ENCODE results near the gene INTS11. TPM values are rescaled to one million over a fixed set of nuclear protein-coding genes. Genes with fewer than 3 reads are reported as not detected.

INTS11 gene
- total RNA-seq, 1 experiment from 2014 or later: 139 TPM

DNA sequence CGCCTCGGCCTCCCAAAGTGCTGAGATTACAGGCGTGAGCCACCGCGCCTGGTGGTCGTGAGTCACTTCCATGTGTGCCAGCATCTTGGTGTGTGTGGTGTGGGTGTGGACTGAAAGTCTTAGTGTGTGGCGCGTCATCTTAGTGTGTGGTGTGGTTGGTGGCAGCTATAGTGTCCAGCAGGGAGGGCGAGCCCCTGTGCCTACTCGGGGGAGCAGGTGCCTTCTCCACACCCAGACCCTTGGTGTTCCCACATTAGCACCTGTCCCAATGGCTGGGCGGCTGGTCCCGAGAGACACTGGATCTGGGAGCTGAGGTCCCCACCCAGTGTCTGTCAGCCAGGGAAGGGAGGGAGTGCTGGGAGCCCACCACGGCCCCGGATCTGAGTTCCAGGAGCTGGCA is 41.5 kb downstream of the INTS11 start:
- Mint-ChIP-seq H3K27me3 (ENCODE audit: low read depth) (peaks cover 6% of the 10 kb centered on the region), H3K9me3 (no peaks in the 10 kb centered on the region; a peak in 1 of 5 replicates), H3K4me3 (no peak overlapping the region), H3K27ac (no peak overlapping the region), H3K4me1 (0 out of 4 replicates have a peak, but pooled peaks cover 0 to 5% of the 10 kb centered on the region in 2 experiments), H3K36me3 (ENCODE audit: insufficient read depth in 1 of 3, low read depth in 3 of 3) (no peaks in the 10 kb centered on the region)
- H3K23ac ChIP-seq (ENCODE audit: insufficient read length, low read depth, low read length): no peak overlapping the region
- H4K91ac ChIP-seq (ENCODE audit: insufficient read length, low read depth, low read length): no peak overlapping the region
- H4K5ac ChIP-seq (ENCODE audit: insufficient read length, low read depth, low read length): no peak overlapping the region
- no peaks in the 10 kb centered on the region for H3K23me2 ChIP-seq (ENCODE audit: insufficient read length, low read depth, low read length, poor library complexity, severe bottlenecking)
- no peak overlapping the region for H2BK20ac ChIP-seq (ENCODE audit: low read depth, low read length, poor library complexity, severe bottlenecking)
- no peaks in the 10 kb centered on the region for H3K27me3 ChIP-seq (ENCODE audit: insufficient read depth, low read length)
- no peaks in the 10 kb centered on the region for H4K20me1 ChIP-seq (ENCODE audit: control insufficient read depth, insufficient read depth, insufficient read length)
- no peak overlapping the region for H2AK5ac ChIP-seq (ENCODE audit: insufficient read length, low read length)
- H3K14ac ChIP-seq (ENCODE audit: insufficient read depth, low read length): no peak overlapping the region
- H2BK5ac ChIP-seq (ENCODE audit: insufficient read length, low read length): no peak overlapping the region
- no peak overlapping the region for H3K56ac ChIP-seq (ENCODE audit: insufficient read length, low read depth, low read length)
- no peak overlapping the region for H3T11ph ChIP-seq (ENCODE audit: low read length)
- H3K4me1 ChIP-seq (ENCODE audit: insufficient read depth, low read length): no peaks in the 10 kb centered on the region
- H3K9me3 ChIP-seq (ENCODE audit: control insufficient read depth, low read depth, low read length): no peaks in the 10 kb centered on the region
- no CpG with 5 or more reads among the region's 14 CpGs for WGBS (ENCODE audit: extremely low coverage, insufficient read length, low lambda C conversion rate)
- H2BK12ac ChIP-seq (ENCODE audit: insufficient read length, low read depth, low read length): no peak overlapping the region
- no peak overlapping the region for H3K9ac ChIP-seq (ENCODE audit: extremely low read depth, insufficient read length, low read length)
- H3K27ac ChIP-seq (ENCODE audit: insufficient read length, low read depth, low read length): no peak overlapping the region
- no peak overlapping the region for H3K4me2 ChIP-seq (ENCODE audit: insufficient read depth, insufficient read length, low read length)
- TF ChIP-seq, protein P1, sequence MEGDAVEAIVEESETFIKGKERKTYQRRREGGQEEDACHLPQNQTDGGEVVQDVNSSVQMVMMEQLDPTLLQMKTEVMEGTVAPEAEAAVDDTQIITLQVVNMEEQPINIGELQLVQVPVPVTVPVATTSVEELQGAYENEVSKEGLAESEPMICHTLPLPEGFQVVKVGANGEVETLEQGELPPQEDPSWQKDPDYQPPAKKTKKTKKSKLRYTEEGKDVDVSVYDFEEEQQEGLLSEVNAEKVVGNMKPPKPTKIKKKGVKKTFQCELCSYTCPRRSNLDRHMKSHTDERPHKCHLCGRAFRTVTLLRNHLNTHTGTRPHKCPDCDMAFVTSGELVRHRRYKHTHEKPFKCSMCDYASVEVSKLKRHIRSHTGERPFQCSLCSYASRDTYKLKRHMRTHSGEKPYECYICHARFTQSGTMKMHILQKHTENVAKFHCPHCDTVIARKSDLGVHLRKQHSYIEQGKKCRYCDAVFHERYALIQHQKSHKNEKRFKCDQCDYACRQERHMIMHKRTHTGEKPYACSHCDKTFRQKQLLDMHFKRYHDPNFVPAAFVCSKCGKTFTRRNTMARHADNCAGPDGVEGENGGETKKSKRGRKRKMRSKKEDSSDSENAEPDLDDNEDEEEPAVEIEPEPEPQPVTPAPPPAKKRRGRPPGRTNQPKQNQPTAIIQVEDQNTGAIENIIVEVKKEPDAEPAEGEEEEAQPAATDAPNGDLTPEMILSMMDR (conservative IDR thresholded peaks at IDR 0.05): no peak
- no peaks in the 10 kb centered on the region for H3K79me2 ChIP-seq (ENCODE audit: insufficient read depth, low read length)
- H2BK15ac ChIP-seq (ENCODE audit: low read depth, low read length): no peak overlapping the region
- no peak for DNase-seq
- no peak overlapping the region for H3K18ac ChIP-seq (ENCODE audit: insufficient read length, low read depth, low read length)
- no peaks in the 10 kb centered on the region for H3K79me1 ChIP-seq (ENCODE audit: insufficient read depth, low read depth, low read length, poor library complexity, severe bottlenecking)
- H3K4ac ChIP-seq (ENCODE audit: low read depth, low read length): no peak overlapping the region
- no peak overlapping the region for H2AFZ ChIP-seq (ENCODE audit: low read length)
- H2BK120ac ChIP-seq (ENCODE audit: low read depth, low read length, poor library complexity, severe bottlenecking): no peak overlapping the region
- H4K8ac ChIP-seq (replicated peaks; ENCODE audit: insufficient read length, low read depth, low read length): no peak overlapping the region
